Gastrocnemius medialis (tissue), 4 donors: ENCODE results near the gene PUS3.

Source experiments
- POLR2A ChIP-seq, 2 donors: fragments of 450-650 bp; IDR thresholded peaks; one replicate each; pipeline ENCODE4 v1.6.1; 2017; ENCODE audit warnings: antibody characterized with exemption in 2 of 2, mild to moderate bottlenecking in 2 of 2, moderate library complexity in 2 of 2
- TF ChIP-seq, protein P1 (sequence below), 5 experiments: fragments of 450-650 bp in 3 of 5; fragments of 200-600 bp in 2 of 5; sonication (generic) in 2 of 5; IDR thresholded peaks in 4 of 5; conservative IDR thresholded peaks in 1 of 5; 1 replicate in 4 of 5; 2 replicates in 1 of 5; pipeline ENCODE4 v1.5.1; 2016 to 2019; ENCODE audit warnings: antibody characterized with exemption in 5 of 5, mild to moderate bottlenecking in 3 of 5, moderate library complexity in 3 of 5

DNA sequence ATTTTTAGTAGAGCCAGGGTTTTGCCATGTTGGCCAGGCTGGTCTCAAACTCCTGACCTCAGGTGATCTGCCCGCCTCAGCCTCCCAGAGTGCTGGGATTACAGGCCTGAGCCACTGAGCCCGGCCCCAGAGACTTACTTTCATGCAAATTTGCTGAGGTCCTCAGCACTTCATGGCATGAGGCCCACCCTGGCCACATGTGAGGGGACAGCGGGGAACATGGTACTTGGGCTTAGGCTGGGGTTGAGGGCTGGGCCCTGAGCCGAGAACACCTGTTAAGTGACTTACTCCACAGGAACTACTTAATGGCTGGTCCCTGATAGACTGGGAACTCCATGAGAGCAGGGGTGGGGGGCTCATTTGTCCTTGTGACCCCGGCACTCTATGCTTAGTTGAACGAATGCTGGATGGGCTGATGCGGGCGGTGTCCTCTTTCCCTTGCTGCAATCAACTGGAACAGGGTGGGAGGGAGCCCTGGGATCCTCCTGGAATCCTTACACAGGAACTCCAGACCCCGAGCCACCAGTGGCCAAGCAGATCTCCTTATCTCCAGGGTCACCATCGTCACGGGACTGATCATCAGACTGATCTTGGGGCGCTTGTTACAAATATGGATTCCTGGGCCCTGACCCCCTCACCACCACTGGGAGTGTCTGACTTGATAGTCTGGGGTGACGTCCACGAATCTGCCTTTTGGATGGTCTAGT, 43.9 kb upstream of the PUS3 start:
- TF ChIP-seq, protein P1, sequence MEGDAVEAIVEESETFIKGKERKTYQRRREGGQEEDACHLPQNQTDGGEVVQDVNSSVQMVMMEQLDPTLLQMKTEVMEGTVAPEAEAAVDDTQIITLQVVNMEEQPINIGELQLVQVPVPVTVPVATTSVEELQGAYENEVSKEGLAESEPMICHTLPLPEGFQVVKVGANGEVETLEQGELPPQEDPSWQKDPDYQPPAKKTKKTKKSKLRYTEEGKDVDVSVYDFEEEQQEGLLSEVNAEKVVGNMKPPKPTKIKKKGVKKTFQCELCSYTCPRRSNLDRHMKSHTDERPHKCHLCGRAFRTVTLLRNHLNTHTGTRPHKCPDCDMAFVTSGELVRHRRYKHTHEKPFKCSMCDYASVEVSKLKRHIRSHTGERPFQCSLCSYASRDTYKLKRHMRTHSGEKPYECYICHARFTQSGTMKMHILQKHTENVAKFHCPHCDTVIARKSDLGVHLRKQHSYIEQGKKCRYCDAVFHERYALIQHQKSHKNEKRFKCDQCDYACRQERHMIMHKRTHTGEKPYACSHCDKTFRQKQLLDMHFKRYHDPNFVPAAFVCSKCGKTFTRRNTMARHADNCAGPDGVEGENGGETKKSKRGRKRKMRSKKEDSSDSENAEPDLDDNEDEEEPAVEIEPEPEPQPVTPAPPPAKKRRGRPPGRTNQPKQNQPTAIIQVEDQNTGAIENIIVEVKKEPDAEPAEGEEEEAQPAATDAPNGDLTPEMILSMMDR (IDR thresholded peaks at IDR 0.05 in 4 of 5, conservative IDR thresholded peaks at IDR 0.05 in 1 of 5) = no peak
- TF ChIP-seq POLR2A (IDR thresholded peaks at IDR 0.05) = no peak
